Parathyroid adenoma (tissue), 2 donors: ENCODE results near the gene ENTPD6.
"Not testable (repeated sequence)": the region's sequence is repeated elsewhere in the genome, so short reads cannot be mapped to it uniquely, and the experiment has no call there.

Experiments used
- H2AFZ ChIP-seq: fragments of 300-600 bp; sonication (generic); one replicate; pipeline ENCODE4 v1.7.0; 2017; ENCODE audit warnings: antibody characterized with exemption, mild to moderate bottlenecking
- H3K27ac ChIP-seq: fragments of 300-600 bp; sonication (generic); one replicate; pipeline ENCODE4 v1.7.0; 2017
- H3K27me3 ChIP-seq: fragments of 300-600 bp; sonication (generic); one replicate; pipeline ENCODE4 v1.7.0; 2017; ENCODE audit warnings: low read length; ENCODE audit not compliant: control insufficient read depth, insufficient read depth
- H3K36me3 ChIP-seq: fragments of 300-600 bp; sonication (generic); one replicate; pipeline ENCODE4 v1.7.0; 2017; ENCODE audit warnings: low read length; ENCODE audit not compliant: control insufficient read depth, insufficient read depth
- H3K4me1 ChIP-seq: fragments of 300-600 bp; sonication (generic); one replicate; pipeline ENCODE4 v1.7.0; 2017; ENCODE audit warnings: control low read depth
- H3K4me2 ChIP-seq: fragments of 300-600 bp; sonication (generic); one replicate; pipeline ENCODE4 v1.7.0; 2017; ENCODE audit warnings: low read length
- H3K4me3 ChIP-seq: fragments of 300-600 bp; sonication (generic); one replicate; pipeline ENCODE4 v1.7.0; 2017; ENCODE audit warnings: low read depth, low read length
- H3K79me2 ChIP-seq: fragments of 300-600 bp; sonication (generic); one replicate; pipeline ENCODE4 v1.7.0; 2017; ENCODE audit warnings: control low read depth
- H3K9ac ChIP-seq: fragments of 300-600 bp; sonication (generic); one replicate; pipeline ENCODE4 v1.7.0; 2017; ENCODE audit warnings: mild to moderate bottlenecking
- H3K9me3 ChIP-seq: fragments of 300-600 bp; sonication (generic); one replicate; pipeline ENCODE4 v1.7.0; 2017; ENCODE audit warnings: low read length; ENCODE audit not compliant: control insufficient read depth
- CTCF ChIP-seq: fragments of 300-600 bp; sonication (generic); IDR thresholded peaks from one replicate; pipeline ENCODE4 v1.7.0; 2017; ENCODE audit warnings: antibody characterized with exemption, mild to moderate bottlenecking
- donor health status: primary hyperparathyroidism.

Gene ENTPD6

DNA sequence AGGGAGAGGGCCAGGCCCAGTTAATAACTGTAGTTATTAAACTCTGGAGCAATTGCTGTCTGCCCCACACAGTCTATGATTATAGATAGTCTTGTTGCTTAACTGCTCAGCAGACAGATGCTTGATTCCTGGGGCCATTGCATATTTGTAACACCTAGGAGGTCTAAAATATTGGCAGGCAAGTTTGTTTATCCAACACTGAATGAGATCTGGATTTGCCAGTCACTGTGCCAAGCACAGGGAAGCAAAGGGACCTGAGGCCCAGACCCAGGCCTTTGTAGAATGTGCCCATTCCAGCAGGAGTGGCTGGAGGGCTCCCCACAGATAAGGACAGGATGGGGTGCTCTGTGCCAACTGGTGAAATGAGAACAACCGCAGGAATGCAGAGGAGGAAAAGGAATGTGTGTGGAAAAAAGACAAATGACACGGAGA is 17.6 kb upstream of the ENTPD6 start:
- H3K36me3 ChIP-seq: no peaks in the 10 kb centered on the region
- no peak overlapping the region for H3K9ac ChIP-seq
- peaks cover 6% of the 10 kb centered on the region for H3K4me1 ChIP-seq
- H3K27ac ChIP-seq: no peak overlapping the region
- no peak for TF ChIP-seq CTCF
- no peak overlapping the region for H3K4me2 ChIP-seq
- H3K27me3 ChIP-seq: no peaks in the 10 kb centered on the region
- no peak overlapping the region for H2AFZ ChIP-seq
- H3K79me2 ChIP-seq: no peaks in the 10 kb centered on the region
- H3K4me3 ChIP-seq: no peak overlapping the region
- H3K9me3 ChIP-seq: no peaks in the 10 kb centered on the region

- no peaks in the 10 kb centered on the region for H3K36me3 ChIP-seq
- H3K27ac ChIP-seq: no peak overlapping the region
- H3K79me2 ChIP-seq: no peaks in the 10 kb centered on the region
- peak overlapping the region; percentile 52 for H2AFZ ChIP-seq
- H3K9ac ChIP-seq: no peak overlapping the region
- H3K4me2 ChIP-seq: no peak overlapping the region
- no peak overlapping the region for H3K4me3 ChIP-seq
- H3K4me1 ChIP-seq: peaks cover 6% of the 10 kb centered on the region
- TF ChIP-seq CTCF: peak; percentile 83
- no peaks in the 10 kb centered on the region for H3K27me3 ChIP-seq
- H3K9me3 ChIP-seq: no peaks in the 10 kb centered on the region
These were observed 16.7 kb upstream of the ENTPD6 start for GRCh38 chr20:25178563-25179438.

GRCh38 chr20:25179439-25180089 is 15.9 kb upstream of the ENTPD6 start:
- H3K27ac ChIP-seq: no peak overlapping the region

GRCh38 chr20:25184391-25184790 is 11.1 kb upstream of the ENTPD6 start:
- not testable (repeated sequence) for H3K79me2 ChIP-seq, H3K27me3 ChIP-seq, H3K4me1 ChIP-seq, H3K9me3 ChIP-seq, H2AFZ ChIP-seq, H3K9ac ChIP-seq, H3K4me3 ChIP-seq, H3K36me3 ChIP-seq, H3K27ac ChIP-seq, H3K4me2 ChIP-seq

More at GRCh38 chr20:25179439-25180089, 15.9 kb upstream of the ENTPD6 start:
- no peaks in the 10 kb centered on the region for H3K79me2 ChIP-seq
- no peak overlapping the region for H3K4me2 ChIP-seq
- peak overlapping the region; percentile 52 for H2AFZ ChIP-seq
- no peaks in the 10 kb centered on the region for H3K9me3 ChIP-seq
- TF ChIP-seq CTCF: no peak
- no peak overlapping the region for H3K4me3 ChIP-seq
- no peaks in the 10 kb centered on the region for H3K36me3 ChIP-seq
- no peaks in the 10 kb centered on the region for H3K27me3 ChIP-seq
- peaks cover 6% of the 10 kb centered on the region for H3K4me1 ChIP-seq
- H3K9ac ChIP-seq: no peak overlapping the region

GRCh38 chr20:25187220-25187619 is 8.3 kb upstream of the ENTPD6 start:
- no peak for TF ChIP-seq CTCF
- Histone ChIP-seq H3K9me3 (no peaks in the 10 kb centered on the region), H3K4me3 (no peak overlapping the region), H3K4me2 (no peak overlapping the region), H3K27me3 (no peaks in the 10 kb centered on the region), H3K27ac (no peak overlapping the region), H2AFZ (no peak overlapping the region), H3K79me2 (no peaks in the 10 kb centered on the region), H3K4me1 (peaks cover 10% of the 10 kb centered on the region), H3K9ac (no peak overlapping the region), H3K36me3 (no peaks in the 10 kb centered on the region)
